ENCODE results near the gene MXD3.
A peak's percentile ranks its signal among the peaks of the same experiment; 100 is the strongest.
"Not testable (repeated sequence)": the region's sequence is repeated elsewhere in the genome, so short reads cannot be mapped to it uniquely, and the experiment has no call there.

Gene MXD3

GRCh38 chr5:177319913-177320588 lies 8.4 kb upstream of the MXD3 start:
- no peak for DNase-seq

DNA sequence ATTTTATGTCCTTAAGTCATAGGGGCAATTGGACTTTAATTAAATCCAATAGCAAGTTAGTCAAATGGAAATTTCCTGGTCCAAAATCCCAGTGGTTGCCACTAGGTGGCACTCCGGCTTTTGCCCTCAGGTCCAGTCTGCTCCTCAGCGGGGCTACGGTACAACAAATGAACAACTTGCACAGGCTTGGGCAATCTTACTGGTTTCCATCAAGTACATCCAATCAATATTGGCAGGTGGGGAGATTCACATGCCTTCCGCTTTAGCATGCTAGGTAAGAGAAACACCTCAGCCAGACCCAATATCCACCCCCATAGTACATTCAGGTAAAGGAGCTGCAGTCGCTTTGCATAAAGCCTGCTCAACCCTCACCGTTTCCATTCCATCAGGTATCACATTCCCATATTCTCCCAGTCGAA lies 6.3 kb upstream of the MXD3 start:
- no peak for DNase-seq

- DNase-seq = no peak
Observed at GRCh38 chr5:177316005-177316404, 4.3 kb upstream of the MXD3 start.

GRCh38 chr5:177315411-177315810 lies 3.7 kb upstream of the MXD3 start:
- no peak for DNase-seq

DNA sequence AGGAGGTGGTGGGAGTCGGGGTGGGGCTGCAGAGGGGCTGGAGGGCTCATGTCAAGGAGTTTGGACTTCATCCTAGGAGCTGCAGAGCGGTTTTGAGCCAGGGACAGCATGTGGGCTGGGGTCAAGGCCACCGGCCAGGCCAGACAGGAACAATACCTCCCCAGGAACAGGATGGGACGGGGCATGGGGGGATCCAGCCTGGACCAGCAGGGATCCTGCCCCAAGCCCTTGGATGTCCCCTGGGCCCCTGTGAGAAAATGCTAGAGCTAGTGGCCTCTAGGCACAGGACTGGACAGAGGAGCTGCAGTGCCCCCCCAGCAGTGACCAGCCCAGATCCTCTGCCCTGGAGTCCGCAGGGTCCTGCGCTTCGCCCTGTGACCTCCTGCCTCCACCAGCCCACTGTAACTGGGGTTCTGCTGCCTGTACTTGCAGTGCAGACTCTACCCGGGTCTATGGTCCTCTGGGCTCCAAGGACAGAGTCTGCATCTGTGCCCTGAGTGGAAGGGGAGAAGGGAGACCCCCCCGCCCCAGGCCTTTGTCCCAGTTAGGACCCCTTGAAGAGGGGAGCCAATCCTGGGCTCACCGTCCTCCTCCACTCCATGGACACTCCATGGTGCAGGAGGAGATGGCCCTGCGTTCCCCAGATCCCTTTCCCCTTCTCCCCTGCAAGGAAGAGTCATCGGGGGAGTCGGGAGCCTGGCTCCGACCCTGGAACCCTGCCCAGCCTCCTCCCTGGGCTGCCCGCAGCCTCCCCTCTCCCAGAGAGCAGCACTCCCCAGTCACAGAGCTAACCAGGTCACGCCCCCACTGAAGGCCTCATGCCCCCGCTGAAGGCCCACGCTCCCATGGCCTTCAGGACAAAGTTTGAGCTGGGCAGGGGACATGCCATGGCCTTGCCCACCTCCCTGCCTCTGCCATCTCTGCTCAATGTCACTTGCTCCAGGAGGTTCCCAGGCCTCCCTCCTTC lies 3.0 kb upstream of the MXD3 start:
- no peak for DNase-seq

DNA sequence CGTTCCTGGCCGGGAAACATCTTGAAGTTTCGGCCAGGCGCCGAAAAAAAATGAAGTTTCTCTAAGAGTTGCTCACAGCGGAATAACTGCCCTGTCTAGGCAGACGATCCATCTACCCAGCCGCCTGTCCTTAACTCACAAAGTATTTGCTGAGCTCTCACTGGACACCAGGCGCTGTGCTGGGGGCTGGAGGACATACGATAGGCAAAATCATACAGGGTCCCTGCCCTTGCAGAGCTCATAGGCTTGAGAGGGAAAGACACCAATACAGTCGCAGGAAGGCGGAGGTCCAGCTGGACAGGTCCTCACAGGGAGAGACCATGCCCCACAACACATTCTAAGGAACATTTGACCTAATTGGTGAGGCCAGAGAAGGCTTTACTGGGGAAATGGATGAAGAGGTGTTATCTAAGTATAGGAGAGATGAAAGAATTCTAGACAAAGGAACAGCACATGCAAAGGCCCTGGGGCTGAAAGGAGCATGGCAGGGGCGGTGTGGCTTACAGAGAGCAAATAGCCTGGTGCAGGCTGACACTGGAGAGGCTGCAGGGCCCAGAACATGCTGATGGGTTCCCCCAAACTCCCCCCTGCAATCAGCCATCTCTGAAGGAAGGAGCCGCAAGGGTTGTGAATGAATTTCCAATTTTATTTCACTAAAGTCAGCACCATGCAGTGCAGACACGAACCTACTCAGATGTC lies 2.0 kb upstream of the MXD3 start:
- no peak for DNase-seq

DNA sequence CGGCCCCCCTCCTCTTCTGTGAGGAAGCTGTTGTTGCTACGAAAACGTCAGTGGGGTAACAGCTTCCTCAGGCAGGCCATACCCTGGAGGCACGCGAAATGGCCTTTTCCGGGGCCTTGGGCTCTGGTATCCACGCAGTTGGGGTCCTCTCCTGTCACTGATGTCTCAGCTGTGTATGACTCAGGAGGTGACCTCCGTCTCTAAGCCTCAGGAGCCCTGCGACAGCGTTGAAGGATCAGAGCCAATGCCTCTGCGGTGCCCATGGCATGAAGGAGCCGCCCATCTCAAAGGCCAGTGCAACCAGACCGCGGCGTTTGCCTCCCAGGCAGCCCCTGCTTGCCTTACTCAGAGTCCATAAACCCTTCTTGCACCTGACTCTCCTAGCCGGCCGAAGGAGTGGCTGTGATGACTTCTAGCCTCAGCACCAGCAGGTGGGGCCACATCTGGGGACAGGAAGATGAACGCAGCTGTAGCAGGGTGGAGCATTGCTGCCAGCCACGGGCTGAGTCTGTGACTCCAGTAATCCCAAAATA lies 1.0 kb upstream of the MXD3 start:
- DNase-seq = no peak

GRCh38 chr5:177311392-177311722 lies 341 bp downstream of the MXD3 start:
- no peak for DNase-seq

DNA sequence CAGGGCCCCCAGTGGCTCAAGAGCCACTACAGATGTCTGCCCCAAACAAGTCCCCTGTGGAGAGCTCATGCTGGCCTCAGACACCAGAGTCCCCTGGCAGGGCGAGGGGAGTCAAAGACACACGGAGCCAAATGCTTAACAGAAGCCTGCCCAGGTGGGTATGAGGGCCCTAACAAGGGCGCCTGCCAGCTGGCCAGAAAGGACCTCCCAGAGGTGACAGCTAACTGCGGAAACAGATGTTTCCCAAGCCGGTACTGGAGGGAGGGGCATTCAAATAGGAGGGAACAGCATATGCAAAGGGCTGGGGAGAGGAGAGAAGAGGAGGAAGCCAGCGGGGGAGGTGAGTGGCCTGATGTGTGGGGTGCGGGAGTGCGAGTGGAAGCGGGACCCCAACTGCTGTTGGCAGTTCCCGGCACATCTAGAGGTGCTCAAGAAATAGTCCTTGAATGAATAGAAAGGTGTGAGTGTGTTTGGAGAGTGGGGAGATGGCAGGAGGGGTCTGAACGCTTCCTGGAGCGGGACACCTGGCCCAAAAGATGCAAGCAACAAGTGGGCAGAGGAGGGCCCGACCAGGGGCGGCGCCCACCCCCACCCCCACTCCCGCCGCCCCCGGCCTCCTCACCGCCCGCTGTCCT lies 824 bp downstream of the MXD3 start:
- no peak for DNase-seq

GRCh38 chr5:177310332-177310731 lies 1.4 kb downstream of the MXD3 start:
- DNase-seq = no peak

DNA sequence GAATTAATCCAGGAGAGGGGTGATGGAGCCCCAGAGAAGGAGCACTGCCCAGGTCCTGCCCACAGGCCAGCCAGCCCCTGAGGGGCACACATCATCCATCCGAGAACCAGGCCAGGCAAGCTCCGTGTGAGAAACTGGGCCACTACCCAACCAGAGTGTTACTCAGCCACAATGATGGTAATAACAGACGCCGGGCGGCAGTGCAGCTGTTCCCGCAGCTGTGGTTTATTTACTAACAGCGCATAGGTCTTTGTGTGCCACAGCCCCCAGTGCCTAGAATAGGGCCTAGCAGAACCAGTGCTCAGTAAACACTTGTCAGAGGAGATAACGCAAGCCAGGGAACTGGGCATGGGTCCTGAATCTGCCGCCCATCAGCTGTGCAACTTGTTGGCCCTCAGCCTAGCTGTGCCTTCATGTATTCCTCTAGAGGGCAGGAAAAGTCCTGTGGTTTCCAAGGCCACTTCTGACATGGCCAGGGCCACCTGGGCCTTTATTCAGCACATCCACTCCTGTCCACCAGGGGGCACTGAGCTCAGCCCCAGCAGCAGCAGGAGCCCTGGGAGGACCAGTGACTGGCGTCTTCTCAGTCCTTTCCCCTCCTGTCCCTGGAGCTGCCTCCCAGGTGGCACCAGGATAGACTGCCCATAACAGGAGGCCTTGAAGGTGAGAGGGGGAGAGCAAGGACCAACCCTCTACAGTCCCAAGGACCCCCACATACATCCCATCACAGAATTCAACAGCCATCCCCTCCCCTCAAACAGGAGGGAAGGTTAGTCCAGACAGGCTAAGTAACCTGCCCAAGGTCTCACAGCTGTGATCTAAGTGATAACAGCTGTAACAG lies 2.1 kb downstream of the MXD3 start:
- no peak for DNase-seq

DNA sequence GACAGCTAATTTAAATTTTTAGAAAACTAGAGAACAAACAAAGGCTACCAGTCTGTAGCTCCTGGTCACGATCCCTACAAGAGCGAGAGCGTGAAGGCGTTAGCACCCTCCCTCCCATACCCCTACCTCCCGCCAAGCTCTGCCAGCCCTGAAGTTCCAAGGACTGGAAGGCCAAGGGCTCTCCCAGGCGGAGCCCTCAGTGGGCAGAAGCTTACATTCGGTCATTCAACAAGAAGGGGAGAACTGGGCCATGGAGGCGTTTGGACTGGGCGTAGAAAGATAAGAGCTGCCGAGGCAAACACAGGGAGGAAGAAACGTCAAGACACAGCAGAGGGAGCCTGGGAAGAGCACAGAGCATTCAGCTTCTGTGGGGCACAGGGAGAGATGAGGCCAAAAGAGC lies 3.0 kb downstream of the MXD3 start:
- no peak for DNase-seq

DNA sequence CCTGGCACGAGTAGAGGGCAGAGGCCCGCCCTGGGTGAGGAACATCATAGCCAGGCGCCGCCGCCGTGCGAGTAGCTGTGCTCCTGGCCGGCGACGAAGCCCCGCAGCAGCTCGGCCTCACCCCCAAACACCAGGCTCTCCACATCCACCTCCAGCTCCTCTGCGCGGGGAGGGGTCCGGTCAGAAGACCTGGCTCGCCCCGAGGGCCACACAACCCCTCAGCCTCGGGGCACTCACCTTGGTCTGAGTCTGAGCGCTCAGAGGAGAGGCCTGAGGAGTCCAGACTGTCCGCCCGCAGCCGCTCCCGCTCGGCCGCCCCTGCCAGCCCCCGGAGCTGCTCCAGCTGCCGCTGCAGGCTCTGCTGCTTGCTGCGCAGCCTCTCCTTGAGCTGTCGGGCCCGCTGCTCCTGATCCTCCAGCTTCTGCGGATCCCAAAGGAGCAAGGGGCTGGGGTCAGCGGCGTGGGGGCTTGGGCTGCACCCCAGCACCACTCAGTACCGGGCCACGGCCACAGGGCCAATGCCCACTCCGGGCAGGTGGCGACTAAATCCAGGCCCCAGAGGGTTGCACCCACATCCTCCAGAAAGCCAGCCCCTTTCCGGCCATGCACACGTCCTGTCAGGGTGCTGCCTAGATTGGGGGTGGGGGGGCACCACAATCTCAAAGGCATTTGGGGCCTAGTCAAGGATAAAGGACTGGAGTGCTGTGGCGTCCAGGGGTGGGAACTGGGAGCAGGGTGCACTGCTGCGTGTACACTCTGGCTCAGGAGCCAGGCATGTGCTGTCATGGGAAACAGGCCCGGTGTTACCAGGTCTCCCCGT lies 3.9 kb downstream of the MXD3 start:
- DNase-seq = no peak

DNA sequence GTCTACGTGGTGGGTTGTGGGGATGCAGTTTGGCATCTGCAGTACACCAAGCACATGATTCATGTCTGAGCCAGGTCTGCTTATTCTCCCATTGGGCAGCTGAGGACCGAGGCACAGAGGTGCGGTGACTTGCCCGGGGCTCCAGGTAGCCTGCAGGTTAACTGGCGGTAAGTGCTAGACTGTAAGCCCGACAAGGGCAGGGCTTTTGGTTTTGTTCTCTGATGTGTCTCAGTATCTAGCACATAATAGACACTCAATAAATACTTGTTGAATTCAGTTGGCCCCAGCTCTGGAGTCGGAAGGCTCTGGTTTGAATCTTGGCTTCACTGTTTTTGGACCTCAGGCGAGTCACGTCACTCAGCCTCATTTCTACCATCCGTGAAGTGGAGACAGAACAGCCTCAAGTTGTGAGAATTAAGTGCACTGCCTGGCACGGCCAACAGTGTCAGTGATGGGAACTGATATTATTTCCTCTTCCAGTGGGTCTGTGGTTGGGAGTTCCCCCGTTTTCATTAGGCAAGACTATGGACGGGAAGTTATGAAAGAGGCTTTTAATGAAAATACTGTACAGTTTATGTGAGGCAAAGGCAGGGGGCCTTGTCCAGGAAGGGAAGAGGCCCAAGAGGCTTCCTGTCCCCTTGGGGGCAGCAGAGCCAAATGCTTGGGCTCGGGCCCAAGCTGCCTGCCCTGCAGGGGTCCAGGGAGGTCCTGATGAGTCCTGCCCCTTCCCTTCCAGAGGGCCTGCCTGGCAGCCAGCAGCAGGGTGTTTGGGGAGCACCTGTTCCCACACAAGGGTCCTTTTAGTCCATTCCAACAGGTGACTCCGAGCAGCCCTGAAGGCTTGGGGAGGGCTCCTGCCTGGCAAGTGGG lies 4.8 kb downstream of the MXD3 start:
- DNase-seq = no peak

- not testable (repeated sequence) for DNase-seq
Observed at GRCh38 chr5:177306103-177306640, 5.5 kb downstream of the MXD3 start.

GRCh38 chr5:177304392-177305119 lies 7.1 kb downstream of the MXD3 start:
- no peak for DNase-seq

GRCh38 chr5:177303925-177304391 lies 7.7 kb downstream of the MXD3 start:
- no peak for DNase-seq

DNA sequence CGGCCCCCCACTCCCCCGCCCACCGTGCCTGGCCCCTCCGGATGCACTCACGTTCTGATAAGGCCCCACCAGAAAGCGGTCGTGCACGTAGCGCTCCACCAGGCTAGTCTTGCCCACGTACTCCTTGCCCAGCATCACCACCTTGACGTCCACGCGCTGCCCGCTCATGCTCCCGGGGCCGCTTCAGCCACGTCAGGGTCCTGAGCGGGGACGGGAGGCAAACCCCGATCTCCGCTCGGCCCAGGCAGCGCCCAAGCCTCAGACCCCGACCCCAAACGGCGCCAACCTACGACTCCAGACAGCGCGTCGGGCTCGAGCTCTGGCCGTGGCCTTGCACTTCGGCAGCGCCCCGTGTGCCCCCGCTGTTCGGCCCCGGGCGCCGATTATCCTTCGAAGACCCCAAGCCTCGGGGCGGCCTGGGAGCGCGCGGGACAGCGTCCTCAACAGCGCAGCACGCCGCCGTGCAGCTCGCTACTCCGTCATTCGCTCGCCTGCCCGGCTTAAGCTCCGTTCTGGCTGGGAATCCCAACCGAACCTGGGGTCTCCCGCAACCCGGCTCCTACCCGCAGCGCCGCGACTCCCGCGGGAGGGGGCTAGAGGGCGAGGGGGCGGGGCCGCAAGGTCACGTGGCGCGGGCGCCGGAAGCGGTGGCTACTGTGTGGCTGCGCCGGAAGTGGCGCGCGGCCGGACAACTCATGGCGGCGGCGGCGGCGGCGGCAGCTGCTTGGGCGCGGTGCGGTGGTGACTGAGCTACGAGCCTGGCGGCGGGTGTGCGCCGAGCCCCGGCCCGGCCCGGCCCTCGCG lies 8.4 kb downstream of the MXD3 start, which contains the start of the genes PRELID1 and RAB24:
TSS of gene PRELID1 (plus strand) at position 679 of the 804 bp plus-strand sequence. CDS start 187 bp downstream, outside the sequence.
TSS of gene RAB24 (minus strand) at position 599 of the 804 bp plus-strand sequence. CDS start at position 168, 431 bp downstream.
- peak; percentile 89 for DNase-seq

Measured in left hindlimb (tissue), 1 donor.